PC-3 (cell line): ENCODE measurements around the gene KNDC1. TPM values are rescaled to one million over a fixed set of nuclear protein-coding genes. Genes with fewer than 3 reads are reported as not detected.

Experiments
- ATAC-seq: fragments of 200-7000 bp; cut with Tn5 transposase; 2 replicates; pipeline ENCODE4 v1.9.1; 2020; ENCODE audit warnings: mild to moderate bottlenecking, moderate library complexity
- BruUV-seq: library from RNA; stranded (reverse); fragments of 400-500 nt; replicated peaks from 2 replicates; lab custom pipeline; 2021; lab: Mats Ljungman, UMichigan
- CTCF ChIA-PET: fragments of 300-600 bp; sonication (Branson Sonifier 250); formaldehyde crosslinking; loops from one replicate; lab custom pipeline; 2022; ENCODE audit warnings: antibody characterized with exemption; lab: Charles Lee
- POLR2A ChIA-PET: fragments of 300-600 bp; sonication (Branson Sonifier 250); formaldehyde crosslinking; loops from one replicate; lab custom pipeline; 2022; ENCODE audit warnings: antibody characterized with exemption; ENCODE audit not compliant: unreplicated experiment; lab: Charles Lee
- DNase-seq: peaks from one replicate; pipeline ENCODE4 v3.0.0-alpha.2; 2015
- H2AFZ ChIP-seq: fragments of 300-600 bp; sonication (generic); 2 replicates; pipeline ENCODE4 v1.6.0; 2016; ENCODE audit warnings: antibody characterized with exemption, low read length
- H3F3A ChIP-seq: fragments of 300-600 bp; sonication (generic); one replicate; pipeline ENCODE4 v1.6.0; 2017; ENCODE audit warnings: antibody characterized with exemption, low read length, control low read depth, mild to moderate bottlenecking; ENCODE audit not compliant: unreplicated experiment
- H3K27ac ChIP-seq: fragments of 300-600 bp; sonication (generic); 2 replicates; pipeline ENCODE4 v1.5.1; 2016; ENCODE audit warnings: mild to moderate bottlenecking, low read length
- H3K27me3 ChIP-seq: fragments of 300-600 bp; sonication (generic); 2 replicates; pipeline ENCODE4 v1.6.1; 2016; ENCODE audit warnings: low read length, mixed read lengths
- H3K36me3 ChIP-seq: fragments of 300-600 bp; sonication (generic); 2 replicates; pipeline ENCODE4 v1.6.1; 2016; ENCODE audit warnings: low read depth, mixed run types, low read length, mixed read lengths
- H3K4me1 ChIP-seq: fragments of 300-600 bp; sonication (generic); 2 replicates; pipeline ENCODE4 v1.5.1; 2016; ENCODE audit warnings: low read length; ENCODE audit not compliant: insufficient read depth
- H3K4me2 ChIP-seq: fragments of 300-600 bp; sonication (generic); 2 replicates; pipeline ENCODE4 v1.6.0; 2016; ENCODE audit warnings: low read length
- H3K4me3 ChIP-seq: fragments of 300-600 bp; sonication (generic); 2 replicates; pipeline ENCODE4 v1.5.1; 2016; ENCODE audit warnings: mild to moderate bottlenecking, low read length, mixed read lengths
- H3K79me2 ChIP-seq: fragments of 300-600 bp; sonication (generic); 2 replicates; pipeline ENCODE4 v1.6.1; 2017; ENCODE audit warnings: low read length, mixed read lengths
- H3K9ac ChIP-seq: fragments of 300-600 bp; sonication (generic); 2 replicates; pipeline ENCODE4 v1.6.0; 2016; ENCODE audit warnings: mild to moderate bottlenecking, low read length
- H3K9me2 ChIP-seq: fragments of 300-600 bp; sonication (generic); replicated peaks from 2 replicates; pipeline ENCODE4 v1.6.1; 2016; ENCODE audit warnings: mixed run types, low read length, mixed read lengths
- H3K9me3 ChIP-seq: fragments of 300-600 bp; sonication (generic); 2 replicates; pipeline ENCODE4 v1.6.1; 2016; ENCODE audit warnings: low read length, mixed read lengths
- H4K20me1 ChIP-seq: fragments of 300-600 bp; sonication (generic); 2 replicates; pipeline ENCODE4 v1.6.1; 2016; ENCODE audit warnings: low read length, mixed read lengths
- EZH2 ChIP-seq: fragments of 300-600 bp; sonication (generic); IDR thresholded peaks from one replicate; pipeline ENCODE4 v1.6.1; 2017; ENCODE audit warnings: antibody characterized with exemption, mild to moderate bottlenecking, low read length; ENCODE audit not compliant: unreplicated experiment
- EZH2phosphoT487 ChIP-seq: fragments of 300-600 bp; sonication (generic); IDR thresholded peaks from 2 replicates; pipeline ENCODE4 v1.6.1; 2018; ENCODE audit warnings: mild to moderate bottlenecking, antibody characterized with exemption, low read length, borderline replicate concordance
- intact Hi-C: fragments of 100-400 bp; cut with micrococcal nuclease; formaldehyde crosslinking; loops from 2 replicates; pipeline ENCODE4 v1.9.0; 2023
- total RNA-seq: library from RNA; depleted of rRNA; stranded (reverse); fragments of >200 nt; gene quantifications from 2 replicates; pipeline ENCODE4 v1.2.3, GENCODE V29; 2014
- TF ChIP-seq, protein P1 (sequence below): fragments of 300-600 bp; sonication (generic); conservative IDR thresholded peaks from 2 replicates; pipeline ENCODE4 v1.5.1; 2017; ENCODE audit warnings: antibody characterized with exemption, low read depth, mild to moderate bottlenecking, low read length

The KNDC1 gene
- total RNA-seq, 1 experiment from 2014 or later = not detected

DNA sequence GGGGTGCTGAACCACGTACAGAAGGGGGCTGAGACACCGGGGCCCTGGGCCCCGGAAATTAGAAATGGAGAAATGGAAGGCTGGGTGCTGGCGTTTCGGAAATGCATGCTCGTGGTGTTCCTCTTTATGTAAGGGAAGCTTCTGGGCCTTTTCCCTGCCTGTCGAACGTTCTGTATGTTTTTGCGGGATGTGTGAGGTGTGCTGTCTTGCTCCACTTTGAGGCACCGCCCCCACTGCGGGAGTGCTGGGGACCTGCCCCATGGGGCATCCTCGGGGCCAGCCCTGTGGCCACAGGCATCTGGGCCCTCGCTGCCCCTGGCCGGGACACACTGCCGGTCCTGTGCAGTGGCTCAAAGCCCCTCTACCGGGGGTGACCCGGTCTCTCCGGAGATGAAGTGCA, 75.9 kb downstream of the KNDC1 start:
- Histone ChIP-seq H3K79me2 (no peaks in the 10 kb centered on the region), H3K27ac (no peak overlapping the region), H4K20me1 (no peaks in the 10 kb centered on the region), H3F3A (no peaks in the 10 kb centered on the region), H3K27me3 (peaks cover 30% of the 10 kb centered on the region), H3K9me3 (no peaks in the 10 kb centered on the region), H3K9me2 (no peaks in the 10 kb centered on the region), H3K4me1 (no peaks in the 10 kb centered on the region), H3K36me3 (no peaks in the 10 kb centered on the region), H2AFZ (no peak overlapping the region), H3K4me3 (no peak overlapping the region), H3K9ac (no peak overlapping the region), H3K4me2 (no peak overlapping the region)
- no TSS peak for BruUV-seq
- POLR2A ChIA-PET = no interaction called here
- CTCF ChIA-PET = no interaction called here
- DNase-seq = no peak
- ATAC-seq = no peak
- TF ChIP-seq EZH2phosphoT487 = no peak
- TF ChIP-seq EZH2 = no peak
- TF ChIP-seq, protein P1, sequence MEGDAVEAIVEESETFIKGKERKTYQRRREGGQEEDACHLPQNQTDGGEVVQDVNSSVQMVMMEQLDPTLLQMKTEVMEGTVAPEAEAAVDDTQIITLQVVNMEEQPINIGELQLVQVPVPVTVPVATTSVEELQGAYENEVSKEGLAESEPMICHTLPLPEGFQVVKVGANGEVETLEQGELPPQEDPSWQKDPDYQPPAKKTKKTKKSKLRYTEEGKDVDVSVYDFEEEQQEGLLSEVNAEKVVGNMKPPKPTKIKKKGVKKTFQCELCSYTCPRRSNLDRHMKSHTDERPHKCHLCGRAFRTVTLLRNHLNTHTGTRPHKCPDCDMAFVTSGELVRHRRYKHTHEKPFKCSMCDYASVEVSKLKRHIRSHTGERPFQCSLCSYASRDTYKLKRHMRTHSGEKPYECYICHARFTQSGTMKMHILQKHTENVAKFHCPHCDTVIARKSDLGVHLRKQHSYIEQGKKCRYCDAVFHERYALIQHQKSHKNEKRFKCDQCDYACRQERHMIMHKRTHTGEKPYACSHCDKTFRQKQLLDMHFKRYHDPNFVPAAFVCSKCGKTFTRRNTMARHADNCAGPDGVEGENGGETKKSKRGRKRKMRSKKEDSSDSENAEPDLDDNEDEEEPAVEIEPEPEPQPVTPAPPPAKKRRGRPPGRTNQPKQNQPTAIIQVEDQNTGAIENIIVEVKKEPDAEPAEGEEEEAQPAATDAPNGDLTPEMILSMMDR = no peak
- intact Hi-C loops = no loop called here

DNA sequence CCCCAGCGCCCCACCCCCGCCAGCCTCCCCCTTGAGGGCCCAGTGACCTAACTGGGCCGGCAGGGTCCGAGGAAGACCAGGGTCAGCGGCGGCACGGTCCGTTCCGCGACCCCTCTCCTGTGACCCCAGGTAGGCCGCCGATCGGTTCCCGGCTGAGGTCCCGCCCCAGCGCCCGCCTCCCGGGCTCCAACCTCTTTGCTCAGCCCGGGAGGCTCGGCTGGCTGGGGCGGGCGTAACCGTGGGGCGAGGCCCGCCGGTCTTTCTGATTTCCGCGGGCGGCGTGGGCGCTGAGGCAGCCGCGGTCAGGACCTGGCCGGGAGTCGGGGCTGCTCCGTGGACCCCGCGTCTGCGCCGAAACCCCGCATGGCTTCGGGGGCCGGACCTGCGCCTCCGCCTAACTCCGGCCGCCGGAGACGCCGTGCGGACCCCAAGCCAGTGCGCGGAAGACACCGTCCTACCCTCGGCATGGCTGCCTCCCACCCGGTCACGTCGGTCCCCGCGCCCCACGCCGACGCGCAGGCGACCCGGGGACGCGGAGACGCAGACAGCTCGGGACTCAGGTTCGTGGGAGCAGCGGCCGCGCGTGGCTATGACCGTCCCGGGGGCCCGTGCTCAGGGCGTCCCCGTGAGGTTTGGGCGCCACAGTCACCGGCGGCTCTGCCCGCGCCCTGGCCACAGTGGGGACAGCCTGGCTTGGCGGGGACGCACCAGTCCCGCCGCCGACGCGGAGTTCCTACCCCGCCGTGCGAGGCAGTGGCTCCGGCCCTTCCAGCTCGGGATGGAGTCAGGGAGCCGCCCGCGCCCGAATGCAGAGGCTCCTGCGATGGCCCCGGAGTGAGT, 76.6 kb downstream of the KNDC1 start:
- DNase-seq (no peak), ATAC-seq (0 out of 2 replicates have a peak, but pooled peaks have one; percentile 30)
- CTCF ChIA-PET = no interaction called here
- TF ChIP-seq, protein P1 = no peak
- TF ChIP-seq EZH2phosphoT487 (0 out of 2 replicates have a peak, but pooled peaks have one; percentile 24), EZH2 (no peak)
- no peaks in the 10 kb centered on the region for H3K4me1 ChIP-seq
- no peaks in the 10 kb centered on the region for H4K20me1 ChIP-seq
- no peaks in the 10 kb centered on the region for H3K9me2 ChIP-seq
- H2AFZ ChIP-seq = no peak overlapping the region
- no peaks in the 10 kb centered on the region for H3F3A ChIP-seq
- no peaks in the 10 kb centered on the region for H3K9me3 ChIP-seq
- no peak overlapping the region for H3K27ac ChIP-seq
- no peak overlapping the region for H3K9ac ChIP-seq
- H3K79me2 ChIP-seq = no peaks in the 10 kb centered on the region
- BruUV-seq = no TSS peak
- no peak overlapping the region for H3K4me3 ChIP-seq
- no peak overlapping the region for H3K4me2 ChIP-seq
- H3K36me3 ChIP-seq = no peaks in the 10 kb centered on the region
- POLR2A ChIA-PET = no interaction called here
- peaks cover 30% of the 10 kb centered on the region for H3K27me3 ChIP-seq
- intact Hi-C loops = no loop called here

DNA sequence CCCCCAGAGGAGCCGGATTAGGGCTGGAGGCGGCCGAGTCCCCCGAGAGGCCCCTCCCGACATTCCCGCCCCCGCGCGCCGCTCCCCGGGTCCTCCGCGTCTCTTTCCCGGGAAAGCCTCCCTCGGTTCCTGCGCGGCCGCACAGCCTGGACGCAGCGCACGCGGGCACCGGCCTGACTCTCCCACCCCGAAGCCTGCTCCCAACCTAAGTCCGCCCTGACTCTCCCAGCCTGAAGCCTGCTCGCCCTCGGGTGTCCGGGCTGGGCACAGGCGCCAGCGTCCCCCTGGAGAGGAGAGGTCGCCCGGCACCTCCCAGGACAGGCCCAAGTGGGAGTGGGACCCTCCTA, 77.2 kb downstream of the KNDC1 start:
- H3K9me2 ChIP-seq = no peaks in the 10 kb centered on the region
- H3K79me2 ChIP-seq = no peaks in the 10 kb centered on the region
- H3K4me2 ChIP-seq = no peak overlapping the region
- TF ChIP-seq, protein P1 = no peak
- no peak for TF ChIP-seq EZH2phosphoT487
- TF ChIP-seq EZH2 = peak; percentile 69
- BruUV-seq = no TSS peak
- no peak for ATAC-seq
- H3K9me3 ChIP-seq = no peaks in the 10 kb centered on the region
- no peak overlapping the region for H2AFZ ChIP-seq
- ChIA-PET POLR2A (no interaction called here), CTCF (no interaction called here)
- intact Hi-C loops = no loop called here
- no peak overlapping the region for H3K9ac ChIP-seq
- H3K36me3 ChIP-seq = no peaks in the 10 kb centered on the region
- no peak overlapping the region for H3K27ac ChIP-seq
- H3K27me3 ChIP-seq = peaks cover 30% of the 10 kb centered on the region
- no peak for DNase-seq
- no peak overlapping the region for H3K4me3 ChIP-seq
- no peaks in the 10 kb centered on the region for H4K20me1 ChIP-seq
- H3K4me1 ChIP-seq = no peaks in the 10 kb centered on the region
- no peaks in the 10 kb centered on the region for H3F3A ChIP-seq
